ENCODE results near the gene GHR. TPM values are rescaled to one million over a fixed set of nuclear protein-coding genes. Genes with fewer than 3 reads are reported as not detected.

Gene GHR
- 0.07 and 0.17 TPM in 2 replicates for total RNA-seq

DNA sequence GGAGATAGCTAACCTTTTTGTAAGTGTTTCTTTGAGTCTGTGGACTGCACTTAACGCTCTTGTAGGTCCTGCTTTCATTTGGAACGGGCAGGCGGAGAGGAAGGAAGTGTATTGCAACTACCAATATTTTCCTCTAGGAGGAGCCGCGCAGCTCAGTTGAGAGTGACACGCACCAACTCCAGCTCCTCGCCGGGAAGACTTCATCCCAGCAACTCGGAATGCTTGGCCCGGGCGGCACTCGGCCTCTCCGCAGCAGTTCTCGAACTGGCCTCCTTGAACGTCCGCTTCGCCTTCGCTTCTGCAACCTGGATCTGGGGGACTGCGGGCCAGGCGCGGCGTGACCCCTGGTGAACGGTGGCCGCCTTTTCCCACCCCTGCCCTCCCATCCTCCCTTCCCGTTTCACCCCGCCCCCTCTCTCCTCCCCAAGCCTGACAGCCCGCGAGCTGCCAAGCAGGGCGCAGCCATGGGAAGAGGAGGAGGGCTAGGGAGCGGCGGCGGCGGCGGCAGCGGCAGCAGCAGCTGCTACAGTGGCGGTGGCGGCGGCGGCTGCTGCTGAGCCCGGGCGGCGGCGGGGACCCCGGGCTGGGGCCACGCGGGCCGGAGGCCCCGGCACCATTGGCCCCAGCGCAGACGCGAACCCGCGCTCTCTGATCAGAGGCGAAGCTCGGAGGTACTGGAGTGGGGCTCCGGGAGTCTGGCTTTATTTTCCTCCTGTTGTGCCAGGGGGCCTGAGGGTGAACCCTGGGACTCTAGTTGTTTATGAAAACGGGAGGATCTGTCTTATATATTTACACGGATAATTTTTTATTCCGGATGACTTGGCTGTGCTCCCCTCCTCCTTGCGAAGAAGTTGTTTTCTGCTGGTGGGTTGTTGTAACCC lies at the start of gene GHR:
TSS of gene GHR (plus strand) at position 155 of the 881 bp plus-strand sequence. CDS start 142,436 bp downstream, outside the sequence.
- H3K4me3 ChIP-seq (ENCODE audit: low read depth, low read length), result peak within 1 kb of the TSS; percentile 61
- DNase-seq (ENCODE audit: low read depth), result peak; percentile 69
- TF ChIP-seq, protein P1, sequence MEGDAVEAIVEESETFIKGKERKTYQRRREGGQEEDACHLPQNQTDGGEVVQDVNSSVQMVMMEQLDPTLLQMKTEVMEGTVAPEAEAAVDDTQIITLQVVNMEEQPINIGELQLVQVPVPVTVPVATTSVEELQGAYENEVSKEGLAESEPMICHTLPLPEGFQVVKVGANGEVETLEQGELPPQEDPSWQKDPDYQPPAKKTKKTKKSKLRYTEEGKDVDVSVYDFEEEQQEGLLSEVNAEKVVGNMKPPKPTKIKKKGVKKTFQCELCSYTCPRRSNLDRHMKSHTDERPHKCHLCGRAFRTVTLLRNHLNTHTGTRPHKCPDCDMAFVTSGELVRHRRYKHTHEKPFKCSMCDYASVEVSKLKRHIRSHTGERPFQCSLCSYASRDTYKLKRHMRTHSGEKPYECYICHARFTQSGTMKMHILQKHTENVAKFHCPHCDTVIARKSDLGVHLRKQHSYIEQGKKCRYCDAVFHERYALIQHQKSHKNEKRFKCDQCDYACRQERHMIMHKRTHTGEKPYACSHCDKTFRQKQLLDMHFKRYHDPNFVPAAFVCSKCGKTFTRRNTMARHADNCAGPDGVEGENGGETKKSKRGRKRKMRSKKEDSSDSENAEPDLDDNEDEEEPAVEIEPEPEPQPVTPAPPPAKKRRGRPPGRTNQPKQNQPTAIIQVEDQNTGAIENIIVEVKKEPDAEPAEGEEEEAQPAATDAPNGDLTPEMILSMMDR (conservative IDR thresholded peaks at IDR 0.05; ENCODE audit: low read depth, low read length), result peak; percentile 76

DNA sequence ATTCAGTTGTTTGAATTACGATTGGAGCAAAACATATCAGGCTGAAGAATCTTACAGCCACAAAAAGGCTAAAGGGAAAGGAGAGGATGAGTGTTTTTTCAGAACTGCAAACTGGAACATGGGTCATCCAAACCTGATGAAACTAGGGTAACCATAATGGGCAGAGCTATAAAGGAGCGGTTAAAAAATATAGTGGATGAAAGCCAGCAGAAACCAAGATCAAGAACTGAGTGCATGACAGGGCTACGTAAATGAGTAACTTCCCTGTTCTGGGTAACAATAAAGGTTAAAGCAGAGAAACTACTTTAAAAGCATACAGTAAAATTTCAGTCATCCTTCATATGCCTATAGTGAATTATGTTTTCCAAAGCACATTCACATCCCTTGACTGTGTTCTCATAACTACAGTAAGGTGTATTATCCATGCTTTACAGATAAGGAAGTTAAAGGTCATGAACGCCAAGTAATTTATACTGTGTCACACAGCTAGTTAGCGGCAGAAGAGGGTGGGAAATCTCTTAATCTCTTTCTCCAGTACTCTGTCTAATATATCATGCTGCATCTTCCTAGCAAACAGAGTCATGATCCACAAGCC lies 48.5 kb upstream of the GHR start:
- TF ChIP-seq, protein P1 (conservative IDR thresholded peaks at IDR 0.05; ENCODE audit: low read depth, low read length), result no peak
- DNase-seq (ENCODE audit: low read depth), result peak; percentile 4
- H3K4me3 ChIP-seq (ENCODE audit: low read depth, low read length), result no peak overlapping the region

DNA sequence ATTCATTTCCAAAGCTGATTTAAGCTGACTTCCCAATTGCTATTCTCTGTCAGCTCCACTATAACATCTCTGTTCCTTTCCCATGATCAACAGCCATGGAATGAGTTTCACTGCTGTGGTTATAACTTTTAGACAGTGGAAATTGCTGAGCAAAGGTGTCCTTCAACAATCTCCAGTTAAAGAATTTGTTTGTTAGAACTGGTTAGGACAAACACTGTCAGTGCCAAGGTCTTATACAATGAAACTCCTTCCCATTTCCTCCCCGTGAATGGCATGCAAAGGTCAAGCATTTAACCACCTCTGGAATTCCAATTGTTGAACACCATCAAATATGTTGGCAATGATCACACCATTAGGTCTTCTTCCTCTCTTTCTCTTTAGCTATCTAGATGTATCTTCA lies 45.7 kb upstream of the GHR start:
- TF ChIP-seq, protein P1 (conservative IDR thresholded peaks at IDR 0.05; ENCODE audit: low read depth, low read length), result no peak
- peak; percentile 56 for DNase-seq (ENCODE audit: low read depth)
- H3K4me3 ChIP-seq (ENCODE audit: low read depth, low read length), result no peak overlapping the region

DNA sequence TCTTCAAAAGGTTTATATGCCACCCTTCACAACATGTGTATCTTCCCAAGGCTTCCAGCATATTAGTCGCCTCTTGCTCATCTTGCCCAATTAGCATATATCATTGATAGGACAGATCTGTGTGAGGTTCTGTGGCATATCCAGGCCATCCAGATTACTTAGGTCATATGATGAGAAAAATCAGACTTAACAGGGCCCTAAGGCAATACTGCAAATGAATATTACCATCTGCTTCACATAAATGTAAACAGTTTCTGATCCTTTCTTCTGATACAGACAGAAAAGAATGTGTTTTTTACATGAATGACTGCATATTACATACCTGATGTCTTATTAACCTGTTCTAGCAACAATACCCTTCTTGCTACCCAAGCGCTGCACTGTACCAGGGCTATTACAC lies 41.3 kb upstream of the GHR start:
- TF ChIP-seq, protein P1 (conservative IDR thresholded peaks at IDR 0.05; ENCODE audit: low read depth, low read length), result no peak
- no peak overlapping the region for H3K4me3 ChIP-seq (ENCODE audit: low read depth, low read length)
- DNase-seq (ENCODE audit: low read depth), result no peak

DNA sequence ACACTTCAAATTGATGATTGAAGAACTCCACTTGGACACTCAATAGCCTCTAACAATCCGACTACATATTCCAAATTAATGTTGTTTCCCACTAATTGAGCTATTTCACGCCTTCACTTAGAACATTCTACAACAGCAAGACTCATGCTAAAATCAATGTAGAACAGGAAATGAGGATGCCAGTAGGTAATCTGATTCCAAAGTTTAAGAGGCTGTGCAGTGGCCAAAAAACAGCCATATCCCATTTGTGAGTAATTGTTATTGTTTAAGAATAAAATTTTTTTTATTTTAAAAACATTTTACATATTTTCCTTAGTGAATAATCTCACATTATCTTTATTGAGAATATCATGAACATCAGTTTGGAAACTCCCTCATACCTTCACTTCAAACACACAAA lies 35.7 kb upstream of the GHR start:
- TF ChIP-seq, protein P1 (conservative IDR thresholded peaks at IDR 0.05; ENCODE audit: low read depth, low read length), result no peak
- H3K4me3 ChIP-seq (ENCODE audit: low read depth, low read length), result no peak overlapping the region
- DNase-seq (ENCODE audit: low read depth), result no peak

DNA sequence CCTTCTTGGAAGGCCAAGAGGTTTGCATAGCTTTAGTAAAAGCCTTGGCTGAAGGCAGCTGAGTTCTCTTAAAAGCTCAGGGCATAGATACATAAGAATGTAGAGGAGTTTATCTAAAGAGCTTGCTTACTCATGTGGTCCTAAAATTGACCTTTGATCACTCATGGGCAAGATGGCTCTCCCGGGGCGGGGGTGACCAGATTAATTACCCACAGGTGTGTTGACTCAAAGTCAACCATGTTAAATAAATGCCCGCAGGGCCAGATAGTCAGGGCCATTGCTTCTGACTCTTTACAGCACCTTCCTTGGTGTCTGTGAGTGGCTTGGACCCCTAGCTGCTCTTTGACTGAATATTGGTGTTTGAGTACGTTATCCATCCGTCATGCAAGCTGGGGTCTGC lies 33.1 kb upstream of the GHR start:
- no peak overlapping the region for H3K4me3 ChIP-seq (ENCODE audit: low read depth, low read length)
- TF ChIP-seq, protein P1 (conservative IDR thresholded peaks at IDR 0.05; ENCODE audit: low read depth, low read length), result no peak
- DNase-seq (ENCODE audit: low read depth), result no peak
